Activated T-cell treated with anti-CD3 and anti-CD28 coated beads, Interleukin-2, amount 50 U/mL, for 72 hours (primary cell): ENCODE data around the gene IL16. TPM values are rescaled to one million over a fixed set of nuclear protein-coding genes. Genes with fewer than 3 reads are reported as not detected.

Source experiments
- ATAC-seq, 2 donors: fragments of 150-1000 bp; cut with Tn5 transposase; replicated peaks in 1 of 2; 2 replicates each; pipeline ENCODE4 v1.10.0; 2021; ENCODE audit warnings: moderate library complexity in 2 of 2, mild to moderate bottlenecking in 1 of 2
- DNase-seq, 2 donors: peaks; one replicate each; pipeline ENCODE4 v3.0.0; 2021 to 2022; ENCODE audit warnings: mixed read lengths in 1 of 2
- H3K27ac Mint-ChIP-seq: one replicate; pipeline ENCODE4 v1.8.0; 2022; ENCODE audit warnings: mild to moderate bottlenecking, moderate library complexity, mixed read lengths
- H3K27me3 Mint-ChIP-seq: one replicate; pipeline ENCODE4 v1.8.0; 2022; ENCODE audit warnings: low read depth, mixed read lengths
- H3K36me3 Mint-ChIP-seq, 2 donors: one replicate each; pipeline ENCODE4 v1.8.0; 2022; ENCODE audit warnings: mixed read lengths in 2 of 2, mild to moderate bottlenecking in 1 of 2; ENCODE audit not compliant: insufficient read depth in 2 of 2
- H3K4me1 Mint-ChIP-seq: one replicate; pipeline ENCODE4 v1.8.0; 2022; ENCODE audit warnings: low read depth, mixed read lengths
- H3K4me3 Mint-ChIP-seq, 2 donors: one replicate each; pipeline ENCODE4 v1.8.0; 2022; ENCODE audit warnings: mild to moderate bottlenecking in 2 of 2, mixed read lengths in 2 of 2, moderate library complexity in 2 of 2
- H3K9me3 Mint-ChIP-seq, 2 donors: one replicate each; pipeline ENCODE4 v1.8.0; 2022; ENCODE audit warnings: mixed read lengths in 2 of 2
- total RNA-seq, 2 donors: library from RNA; stranded (reverse); gene quantifications; one replicate each; pipeline ENCODE4 v1.2.3, GENCODE V29; 2022

IL16 gene
- total RNA-seq, 2 donors from 2014 or later, result 50.9 to 63.2 TPM

- Mint-ChIP-seq H3K36me3 (no peaks in the 10 kb centered on the region), H3K27ac (no peak overlapping the region), H3K4me3 (no peak overlapping the region), H3K27me3 (no peaks in the 10 kb centered on the region), H3K9me3 (no peaks in the 10 kb centered on the region), H3K4me1 (peaks cover 15% of the 10 kb centered on the region)
- no peak for ATAC-seq
- no peak for DNase-seq
Measured at GRCh38 chr15:81331600-81331999, 134.9 kb downstream of the IL16 start.

- no peaks in the 10 kb centered on the region for H3K9me3 Mint-ChIP-seq
- ATAC-seq, result no peak
- H3K4me1 Mint-ChIP-seq, result peaks cover 15% of the 10 kb centered on the region
- H3K27me3 Mint-ChIP-seq, result no peaks in the 10 kb centered on the region
- H3K4me3 Mint-ChIP-seq, result no peak overlapping the region
- no peak overlapping the region for H3K27ac Mint-ChIP-seq
- DNase-seq, result no peak
- no peaks in the 10 kb centered on the region for H3K36me3 Mint-ChIP-seq
Measured at GRCh38 chr15:81332326-81332725, 135.6 kb downstream of the IL16 start.

GRCh38 chr15:81333363-81333762 is 136.7 kb downstream of the IL16 start:
- H3K27me3 Mint-ChIP-seq, result no peaks in the 10 kb centered on the region
- ATAC-seq (no peak), DNase-seq (no peak)
- no peaks in the 10 kb centered on the region for H3K9me3 Mint-ChIP-seq
- no peak overlapping the region for H3K4me3 Mint-ChIP-seq
- peaks cover 15% of the 10 kb centered on the region for H3K4me1 Mint-ChIP-seq
- no peaks in the 10 kb centered on the region for H3K36me3 Mint-ChIP-seq
- H3K27ac Mint-ChIP-seq, result no peak overlapping the region

- H3K9me3 Mint-ChIP-seq, result no peaks in the 10 kb centered on the region
- H3K27me3 Mint-ChIP-seq, result peaks cover 5% of the 10 kb centered on the region
- H3K36me3 Mint-ChIP-seq, result no peaks in the 10 kb centered on the region
- H3K4me1 Mint-ChIP-seq, result peaks cover 15% of the 10 kb centered on the region
- ATAC-seq, result no peak
- H3K4me3 Mint-ChIP-seq, result no peak overlapping the region
- H3K27ac Mint-ChIP-seq, result no peak overlapping the region
- no peak for DNase-seq
Measured at GRCh38 chr15:81334768-81335435, 138.2 kb downstream of the IL16 start.

- Mint-ChIP-seq H3K9me3 (no peaks in the 10 kb centered on the region), H3K36me3 (no peaks in the 10 kb centered on the region), H3K27ac (no peak overlapping the region), H3K27me3 (peaks cover 7% of the 10 kb centered on the region), H3K4me1 (peaks cover 13% of the 10 kb centered on the region), H3K4me3 (no peak overlapping the region)
- ATAC-seq (no peak), DNase-seq (no peak)
Measured at GRCh38 chr15:81335631-81336030, 139.0 kb downstream of the IL16 start.

- H3K4me1 Mint-ChIP-seq, result peaks cover 4% of the 10 kb centered on the region
- H3K4me3 Mint-ChIP-seq, result no peak overlapping the region
- peak in 1 of 2 donors; percentile 31 for DNase-seq
- no peak for ATAC-seq
- H3K36me3 Mint-ChIP-seq, result no peaks in the 10 kb centered on the region
- no peaks in the 10 kb centered on the region for H3K9me3 Mint-ChIP-seq
- peaks cover 7% of the 10 kb centered on the region for H3K27me3 Mint-ChIP-seq
- H3K27ac Mint-ChIP-seq, result no peak overlapping the region
Measured at GRCh38 chr15:81336568-81336967, 139.9 kb downstream of the IL16 start.

- H3K4me3 Mint-ChIP-seq, result no peak overlapping the region
- no peaks in the 10 kb centered on the region for H3K36me3 Mint-ChIP-seq
- DNase-seq (no peak), ATAC-seq (no peak)
- H3K27me3 Mint-ChIP-seq, result peaks cover 7% of the 10 kb centered on the region
- H3K27ac Mint-ChIP-seq, result no peak overlapping the region
- H3K9me3 Mint-ChIP-seq, result no peaks in the 10 kb centered on the region
- peaks cover 4% of the 10 kb centered on the region for H3K4me1 Mint-ChIP-seq
Measured at GRCh38 chr15:81337241-81337640, 140.6 kb downstream of the IL16 start.

GRCh38 chr15:81337713-81338157 is 141.1 kb downstream of the IL16 start:
- Mint-ChIP-seq H3K27me3 (peaks cover 7% of the 10 kb centered on the region), H3K4me3 (no peak overlapping the region), H3K4me1 (peaks cover 4% of the 10 kb centered on the region), H3K27ac (no peak overlapping the region), H3K36me3 (no peaks in the 10 kb centered on the region), H3K9me3 (no peaks in the 10 kb centered on the region)
- ATAC-seq, result peak; percentile 18 to 82
- peak in 1 of 2 donors; percentile 27 for DNase-seq

- no peaks in the 10 kb centered on the region for H3K9me3 Mint-ChIP-seq
- ATAC-seq (no peak), DNase-seq (no peak)
- no peak overlapping the region for H3K27ac Mint-ChIP-seq
- peaks cover 7% of the 10 kb centered on the region for H3K27me3 Mint-ChIP-seq
- peaks cover 4% of the 10 kb centered on the region for H3K4me1 Mint-ChIP-seq
- no peak overlapping the region for H3K4me3 Mint-ChIP-seq
- no peaks in the 10 kb centered on the region for H3K36me3 Mint-ChIP-seq
Measured at GRCh38 chr15:81338170-81339007, 141.7 kb downstream of the IL16 start.

- no peak for ATAC-seq
- H3K4me3 Mint-ChIP-seq, result no peak overlapping the region
- H3K36me3 Mint-ChIP-seq, result no peaks in the 10 kb centered on the region
- H3K27ac Mint-ChIP-seq, result no peak overlapping the region
- H3K4me1 Mint-ChIP-seq, result peaks cover 4% of the 10 kb centered on the region
- peaks cover 7% of the 10 kb centered on the region for H3K27me3 Mint-ChIP-seq
- H3K9me3 Mint-ChIP-seq, result no peaks in the 10 kb centered on the region
- no peak for DNase-seq
Measured at GRCh38 chr15:81339321-81339720, 142.6 kb downstream of the IL16 start.

- H3K36me3 Mint-ChIP-seq, result no peaks in the 10 kb centered on the region
- H3K4me1 Mint-ChIP-seq, result peaks cover 4% of the 10 kb centered on the region
- DNase-seq, result no peak
- no peak overlapping the region for H3K27ac Mint-ChIP-seq
- peaks cover 7% of the 10 kb centered on the region for H3K27me3 Mint-ChIP-seq
- no peaks in the 10 kb centered on the region for H3K9me3 Mint-ChIP-seq
- no peak overlapping the region for H3K4me3 Mint-ChIP-seq
- no peak for ATAC-seq
Measured at GRCh38 chr15:81339851-81340250, 143.2 kb downstream of the IL16 start.

GRCh38 chr15:81341351-81341750 is 144.7 kb downstream of the IL16 start:
- ATAC-seq (no peak), DNase-seq (no peak)
- Mint-ChIP-seq H3K9me3 (no peaks in the 10 kb centered on the region), H3K27me3 (peaks cover 7% of the 10 kb centered on the region), H3K4me3 (no peak overlapping the region), H3K4me1 (peaks cover under 1% of the 10 kb centered on the region), H3K27ac (no peak overlapping the region), H3K36me3 (no peaks in the 10 kb centered on the region)

- no peaks in the 10 kb centered on the region for H3K36me3 Mint-ChIP-seq
- H3K4me3 Mint-ChIP-seq, result no peak overlapping the region
- no peaks in the 10 kb centered on the region for H3K9me3 Mint-ChIP-seq
- H3K4me1 Mint-ChIP-seq, result peaks cover 6% of the 10 kb centered on the region
- ATAC-seq, result no peak
- no peak for DNase-seq
- H3K27ac Mint-ChIP-seq, result no peak overlapping the region
- peaks cover 7% of the 10 kb centered on the region for H3K27me3 Mint-ChIP-seq
Measured at GRCh38 chr15:81343371-81343770, 146.7 kb downstream of the IL16 start.
